Endothelial cell (in vitro differentiated cells): Measurements from ENCODE around the gene FGGY. TPM values are rescaled to one million over a fixed set of nuclear protein-coding genes. Genes with fewer than 3 reads are reported as not detected.

Experiments
- DNase-seq: peaks from one replicate; pipeline ENCODE4 v3.0.0; 2021; ENCODE audit warnings: low spot score
- H3K27ac Mint-ChIP-seq: one replicate; pipeline ENCODE4 v1.8.0; 2021; ENCODE audit warnings: mixed read lengths, inconsistent platforms; ENCODE audit not compliant: unreplicated experiment
- H3K27me3 Mint-ChIP-seq: one replicate; pipeline ENCODE4 v1.8.0; 2021; ENCODE audit warnings: mild to moderate bottlenecking, moderate library complexity, mixed read lengths, inconsistent platforms; ENCODE audit not compliant: unreplicated experiment
- H3K36me3 Mint-ChIP-seq: one replicate; pipeline ENCODE4 v1.8.0; 2021; ENCODE audit warnings: mild to moderate bottlenecking, low read depth, mixed read lengths, inconsistent platforms; ENCODE audit not compliant: unreplicated experiment
- H3K4me1 Mint-ChIP-seq: one replicate; pipeline ENCODE4 v1.8.0; 2021; ENCODE audit warnings: mild to moderate bottlenecking, mixed read lengths, inconsistent platforms; ENCODE audit not compliant: unreplicated experiment
- H3K4me3 Mint-ChIP-seq: one replicate; pipeline ENCODE4 v1.8.0; 2021; ENCODE audit warnings: mild to moderate bottlenecking, mixed read lengths, inconsistent platforms; ENCODE audit not compliant: unreplicated experiment
- H3K9me3 Mint-ChIP-seq: one replicate; pipeline ENCODE4 v1.8.0; 2021; ENCODE audit warnings: mixed read lengths, inconsistent platforms; ENCODE audit not compliant: unreplicated experiment
- total RNA-seq: library from RNA; stranded (reverse); fragmentation: NEBNext Ultra II Directional; extraction: Animal tissue kit (Norgen Biotek cat#: 25700); gene quantifications from one replicate; pipeline ENCODE4 v1.2.1, GENCODE V29; 2021; ENCODE audit not compliant: unreplicated experiment
- TF ChIP-seq, protein P1 (sequence below): fragments of 200-600 bp; sonication (generic); IDR thresholded peaks from one replicate; pipeline ENCODE4 v1.5.0; 2021; ENCODE audit warnings: antibody characterized with exemption; ENCODE audit not compliant: unreplicated experiment

Gene FGGY
- total RNA-seq, 1 donor from 2014 or later: 41.2 TPM

DNA sequence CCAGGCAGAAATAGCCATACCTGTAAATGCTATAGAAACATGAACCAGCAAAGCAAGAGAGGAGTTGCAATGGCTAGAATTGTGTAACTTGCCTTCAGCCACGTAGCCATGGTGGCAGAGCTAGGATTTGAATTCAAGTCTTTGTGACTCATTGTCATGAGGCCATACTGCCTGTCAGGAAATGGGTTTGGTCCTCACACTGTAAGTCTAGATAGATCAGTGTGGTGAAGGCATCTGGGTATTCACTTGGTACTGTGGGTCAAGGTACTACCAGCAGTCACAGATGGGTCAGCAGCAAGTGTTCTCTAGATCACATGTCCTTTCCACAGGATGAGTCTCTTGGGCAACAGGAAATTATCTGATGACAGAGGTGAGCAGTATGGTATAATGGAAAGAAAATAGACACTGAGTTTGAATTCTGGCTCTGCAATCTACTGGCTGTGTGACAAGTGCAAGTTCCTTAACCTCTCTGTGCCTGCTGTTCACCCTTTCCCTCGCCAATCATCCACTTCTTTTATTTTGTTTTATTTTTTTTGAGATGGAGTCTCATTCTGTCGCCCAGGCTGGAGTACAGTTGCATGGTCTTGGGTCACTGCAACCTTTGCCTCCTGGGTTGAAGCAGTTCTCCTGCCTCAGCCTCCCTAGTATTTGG lies 36.9 kb downstream of the FGGY start:
- Mint-ChIP-seq H3K27me3 (no peaks in the 10 kb centered on the region), H3K4me1 (peaks cover 17% of the 10 kb centered on the region), H3K9me3 (no peaks in the 10 kb centered on the region), H3K27ac (no peak overlapping the region), H3K4me3 (no peak overlapping the region), H3K36me3 (peaks cover 17% of the 10 kb centered on the region)
- TF ChIP-seq, protein P1, sequence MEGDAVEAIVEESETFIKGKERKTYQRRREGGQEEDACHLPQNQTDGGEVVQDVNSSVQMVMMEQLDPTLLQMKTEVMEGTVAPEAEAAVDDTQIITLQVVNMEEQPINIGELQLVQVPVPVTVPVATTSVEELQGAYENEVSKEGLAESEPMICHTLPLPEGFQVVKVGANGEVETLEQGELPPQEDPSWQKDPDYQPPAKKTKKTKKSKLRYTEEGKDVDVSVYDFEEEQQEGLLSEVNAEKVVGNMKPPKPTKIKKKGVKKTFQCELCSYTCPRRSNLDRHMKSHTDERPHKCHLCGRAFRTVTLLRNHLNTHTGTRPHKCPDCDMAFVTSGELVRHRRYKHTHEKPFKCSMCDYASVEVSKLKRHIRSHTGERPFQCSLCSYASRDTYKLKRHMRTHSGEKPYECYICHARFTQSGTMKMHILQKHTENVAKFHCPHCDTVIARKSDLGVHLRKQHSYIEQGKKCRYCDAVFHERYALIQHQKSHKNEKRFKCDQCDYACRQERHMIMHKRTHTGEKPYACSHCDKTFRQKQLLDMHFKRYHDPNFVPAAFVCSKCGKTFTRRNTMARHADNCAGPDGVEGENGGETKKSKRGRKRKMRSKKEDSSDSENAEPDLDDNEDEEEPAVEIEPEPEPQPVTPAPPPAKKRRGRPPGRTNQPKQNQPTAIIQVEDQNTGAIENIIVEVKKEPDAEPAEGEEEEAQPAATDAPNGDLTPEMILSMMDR: no peak
- no peak for DNase-seq

DNA sequence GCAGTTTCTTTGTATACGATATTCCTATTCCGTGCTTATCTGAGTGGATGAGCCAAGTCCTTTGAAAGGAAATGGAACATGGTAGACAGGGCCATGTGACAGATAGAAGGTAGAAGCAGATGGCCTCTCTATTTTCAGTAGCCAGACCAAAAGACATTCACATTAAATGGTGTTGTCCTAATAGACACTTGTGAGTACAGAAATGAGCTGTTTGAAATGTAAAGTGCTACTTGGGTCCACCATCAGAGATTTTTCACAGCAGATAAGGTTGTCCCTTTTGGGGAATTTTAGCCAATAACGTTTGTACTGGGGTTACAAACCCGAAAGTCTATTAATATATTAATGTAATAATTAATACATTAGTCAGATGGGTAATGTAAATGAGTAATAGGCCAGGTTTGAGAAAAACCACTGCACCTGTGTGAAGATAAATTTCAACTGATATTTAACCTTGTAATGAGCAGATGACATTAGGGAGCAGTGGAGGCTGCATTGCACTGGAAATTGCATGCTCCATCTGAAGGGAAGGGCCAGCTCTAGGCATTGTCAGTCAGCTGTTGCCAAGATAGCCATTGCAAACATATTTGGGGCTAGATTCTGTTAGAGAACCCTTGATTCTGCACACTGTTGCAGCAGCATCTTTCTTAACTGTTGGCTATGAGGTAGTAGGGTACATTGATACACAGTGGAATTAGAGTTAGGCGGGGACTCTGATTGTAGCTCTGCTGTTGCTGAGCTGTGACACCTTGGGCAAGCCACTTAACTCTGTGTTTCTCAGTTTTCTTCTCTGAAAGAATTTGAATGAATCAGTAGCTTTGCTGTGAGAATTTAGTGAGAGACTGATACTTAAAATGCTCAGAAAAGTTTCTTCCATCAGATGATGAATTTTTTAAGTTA lies 43.8 kb downstream of the FGGY start:
- Mint-ChIP-seq H3K36me3 (no peaks in the 10 kb centered on the region), H3K27ac (no peak overlapping the region), H3K4me3 (no peak overlapping the region), H3K9me3 (no peaks in the 10 kb centered on the region), H3K27me3 (no peaks in the 10 kb centered on the region), H3K4me1 (peaks cover 9% of the 10 kb centered on the region)
- DNase-seq: no peak
- TF ChIP-seq, protein P1: no peak

DNA sequence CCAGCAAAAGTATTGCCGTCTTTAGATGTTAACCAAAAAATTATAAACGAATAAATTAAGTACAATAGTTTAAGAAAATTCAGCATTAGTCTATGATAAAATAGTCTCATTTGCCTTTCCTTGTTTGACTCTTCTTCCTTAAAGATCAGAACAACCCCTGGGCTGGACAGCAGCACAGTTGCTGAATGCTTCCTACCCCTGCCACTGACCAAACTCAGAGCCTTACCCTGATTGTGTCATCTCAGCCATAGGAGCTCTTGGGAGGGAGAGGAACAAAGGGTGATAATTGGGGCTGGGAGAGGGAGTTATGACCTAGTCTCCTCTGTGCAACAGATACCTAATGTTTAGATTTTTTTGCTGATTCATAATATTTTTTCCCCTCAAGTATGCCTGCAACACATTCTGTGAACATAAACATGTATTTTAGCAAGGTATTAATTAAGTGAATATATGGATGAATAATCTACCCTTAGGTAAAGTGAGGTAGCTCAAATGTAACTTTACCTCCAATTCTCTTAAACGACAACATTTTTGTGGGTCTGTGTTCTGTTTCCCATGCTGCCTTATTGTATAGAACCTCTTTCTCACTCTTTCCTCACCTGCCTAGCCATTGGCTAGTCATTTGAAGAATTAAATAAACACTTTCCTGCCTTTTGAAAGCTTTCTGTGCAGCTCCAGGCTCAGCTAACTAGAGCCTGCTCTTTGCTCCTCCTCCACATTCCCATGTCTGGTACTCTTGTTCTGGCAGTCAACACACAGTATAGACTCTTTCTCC lies 46.1 kb downstream of the FGGY start:
- H3K9me3 Mint-ChIP-seq: no peaks in the 10 kb centered on the region
- H3K4me3 Mint-ChIP-seq: no peak overlapping the region
- H3K36me3 Mint-ChIP-seq: no peaks in the 10 kb centered on the region
- H3K27ac Mint-ChIP-seq: no peak overlapping the region
- TF ChIP-seq, protein P1: no peak
- H3K27me3 Mint-ChIP-seq: no peaks in the 10 kb centered on the region
- no peak for DNase-seq
- peaks cover 9% of the 10 kb centered on the region for H3K4me1 Mint-ChIP-seq

DNA sequence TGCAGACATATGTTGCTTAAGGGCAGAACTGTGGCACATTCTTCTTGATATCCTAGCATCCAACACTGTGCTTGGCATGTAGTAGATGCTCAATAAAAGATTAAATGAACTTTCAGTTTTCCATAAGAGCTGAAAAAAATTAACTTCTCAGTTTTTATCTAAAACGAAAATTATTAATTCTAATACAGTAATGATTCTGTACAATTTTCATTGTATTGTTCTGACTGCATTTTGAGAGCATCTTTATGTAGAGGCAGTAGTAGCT lies 46.6 kb downstream of the FGGY start:
- peaks cover 9% of the 10 kb centered on the region for H3K4me1 Mint-ChIP-seq
- H3K9me3 Mint-ChIP-seq: no peaks in the 10 kb centered on the region
- H3K4me3 Mint-ChIP-seq: no peak overlapping the region
- H3K27ac Mint-ChIP-seq: no peak overlapping the region
- H3K36me3 Mint-ChIP-seq: no peaks in the 10 kb centered on the region
- no peak for DNase-seq
- no peaks in the 10 kb centered on the region for H3K27me3 Mint-ChIP-seq
- TF ChIP-seq, protein P1: no peak
